Right cardiac atrium (tissue), 5 donors: ENCODE results near the gene MYL6. TPM values are rescaled to one million over a fixed set of nuclear protein-coding genes. Genes with fewer than 3 reads are reported as not detected.
A peak's percentile ranks its signal among the peaks of the same experiment; 100 is the strongest.

Source experiments
- ATAC-seq, 2 donors: fragments of 200-7000 bp; cut with Tn5 transposase; one replicate each; pipeline versions ENCODE4 v1.8.0 to v1.9.1; 2020; ENCODE audit warnings: moderate library complexity in 2 of 2, mild to moderate bottlenecking in 1 of 2
- DNase-seq, 3 donors: peaks; one replicate each; pipeline ENCODE4 v3.0.0-alpha.2; 2020
- H3K27ac ChIP-seq: one replicate; pipeline ENCODE4 v1.5.1; 2013; ENCODE audit warnings: mild to moderate bottlenecking, low read length, control low read depth, moderate library complexity
- H3K27me3 ChIP-seq: one replicate; pipeline ENCODE4 v1.6.1; 2013; ENCODE audit not compliant: control insufficient read depth, insufficient read depth
- H3K4me1 ChIP-seq: one replicate; pipeline ENCODE4 v1.6.1; 2013; ENCODE audit warnings: low read length; ENCODE audit not compliant: control insufficient read depth, insufficient read depth
- H3K4me3 ChIP-seq: one replicate; pipeline ENCODE4 v1.5.1; 2013; ENCODE audit warnings: low read length, control low read depth
- H3K9me3 ChIP-seq: one replicate; pipeline ENCODE4 v1.6.1; 2013; ENCODE audit warnings: low read length; ENCODE audit not compliant: control insufficient read depth
- WGBS: extraction: QIAGEN DNeasy Blood & Tissue Kit; methylation state at CpG from one replicate; pipeline ENCODE4 v1.1.7; 2013; 5-methylcytosine and 5-hydroxymethylcytosine counted together
- intact Hi-C, 4 donors: fragments of 100-400 bp; cut with DNase I; formaldehyde crosslinking; loops; one replicate each; pipeline versions ENCODE4 v1.11.0 to v1.14.0; 2022 to 2023
- polyA plus RNA-seq: library from polyadenylated mRNA; stranded (reverse); fragments of 200-250 nt; gene quantifications from one replicate; pipeline ENCODE4 v1.2.3, GENCODE V29; 2013
- total RNA-seq, 4 donors: library from RNA; stranded (reverse); fragmentation: NEBNext Ultra II Directional; extraction: Animal tissue kit (Norgen Biotek cat#: 25700); gene quantifications; one replicate each; pipeline ENCODE4 v1.2.1, GENCODE V29; 2021
- donor health status: healthy with polysubstance abuse.
- donor health status: DM: no; HTN: yes; CAD: no.
- donor health status: DM: no; HTN: no; CAD: no.
- donor health status: DM: no; HTN: yes; CAD: no; lungs with severe emphysema.
- donor health status: DM: yes; HTN: yes; CAD: no.

Gene MYL6
- total and polyA plus RNA-seq, 5 donors, result 592 to 1,178 (median 868) TPM

GRCh38 chr12:56146492-56147460, 11.4 kb upstream of the MYL6 start:
- no peaks in the 10 kb centered on the region for H3K27me3 ChIP-seq
- peaks cover 6% of the 10 kb centered on the region for H3K4me1 ChIP-seq
- 61% methylated on average over 13 of the region's 13 CpGs for WGBS
- intact Hi-C loops, result no loop called here
- no peak overlapping the region for H3K4me3 ChIP-seq
- peak overlapping the region; percentile 82 for H3K27ac ChIP-seq
- H3K9me3 ChIP-seq, result no peaks in the 10 kb centered on the region
- DNase-seq (peak in 1 of 3 donors; percentile 38), ATAC-seq (peak; percentile 32 to 48)

- ATAC-seq (no peak), DNase-seq (no peak)
- intact Hi-C loops, result no loop called here
- no peaks in the 10 kb centered on the region for H3K9me3 ChIP-seq
- no peaks in the 10 kb centered on the region for H3K27me3 ChIP-seq
- 67% methylated on average over 3 of the region's 3 CpGs for WGBS
- H3K27ac ChIP-seq, result no peak overlapping the region
- H3K4me1 ChIP-seq, result peaks cover 5% of the 10 kb centered on the region
- H3K4me3 ChIP-seq, result no peak overlapping the region
Measured at GRCh38 chr12:56150563-56150962, 7.6 kb upstream of the MYL6 start.

GRCh38 chr12:56151672-56152131, 6.5 kb upstream of the MYL6 start:
- peak in 1 of 3 donors; percentile 63 for DNase-seq
- intact Hi-C loops, result no loop called here
- no peaks in the 10 kb centered on the region for H3K27me3 ChIP-seq
- H3K9me3 ChIP-seq, result no peaks in the 10 kb centered on the region
- peak overlapping the region; percentile 97 for H3K4me3 ChIP-seq
- WGBS, result 10% methylated on average over 12 of the region's 12 CpGs
- ATAC-seq, result peak; percentile 15 to 31
- H3K4me1 ChIP-seq, result peaks cover 5% of the 10 kb centered on the region
- peak overlapping the region; percentile 74 for H3K27ac ChIP-seq

GRCh38 chr12:56152132-56152755, 5.9 kb upstream of the MYL6 start, which contains the start of gene MYL6B:
Gene MYL6B (plus strand): TSS chr12:56152587. CDS start chr12:56153919, 1,332 bp downstream.
- intact Hi-C loops, result no loop called here
- under 1% methylated on average over 37 of the region's 37 CpGs for WGBS
- H3K4me1 ChIP-seq, result peaks cover 5% of the 10 kb centered on the region
- H3K27ac ChIP-seq, result peak within 1 kb of the TSS; percentile 74
- H3K9me3 ChIP-seq, result no peaks in the 10 kb centered on the region
- ATAC-seq, result peak; percentile 96
- DNase-seq, result peak; percentile 95 to 98 (median 97)
- H3K27me3 ChIP-seq, result no peaks in the 10 kb centered on the region
- H3K4me3 ChIP-seq, result peak within 1 kb of the TSS; percentile 97

- intact Hi-C loops, result no loop called here
- ATAC-seq (no peak), DNase-seq (peak in 1 of 3 donors; percentile 49)
- Histone ChIP-seq H3K4me1 (peaks cover 5% of the 10 kb centered on the region), H3K9me3 (no peaks in the 10 kb centered on the region), H3K4me3 (peak overlapping the region; percentile 97), H3K27me3 (no peaks in the 10 kb centered on the region), H3K27ac (peak overlapping the region; percentile 74)
- WGBS, result 11% methylated on average over 8 of the region's 8 CpGs
Measured at GRCh38 chr12:56152756-56153677, 5.1 kb upstream of the MYL6 start.

- ATAC-seq (no peak), DNase-seq (peak in 1 of 3 donors; percentile 64)
- H3K27me3 ChIP-seq, result no peaks in the 10 kb centered on the region
- intact Hi-C loops, result no loop called here
- WGBS, result 72% methylated on average over 5 of the region's 5 CpGs
- H3K9me3 ChIP-seq, result no peaks in the 10 kb centered on the region
- H3K4me3 ChIP-seq, result no peak overlapping the region
- H3K27ac ChIP-seq, result no peak overlapping the region
- H3K4me1 ChIP-seq, result peaks cover 5% of the 10 kb centered on the region
Measured at GRCh38 chr12:56153678-56154065, 4.5 kb upstream of the MYL6 start.

- intact Hi-C loops, result no loop called here
- Histone ChIP-seq H3K4me3 (no peak overlapping the region), H3K9me3 (no peaks in the 10 kb centered on the region), H3K27ac (no peak overlapping the region), H3K4me1 (peaks cover 5% of the 10 kb centered on the region), H3K27me3 (no peaks in the 10 kb centered on the region)
- DNase-seq, result peak in 1 of 3 donors; percentile 10
- no peak for ATAC-seq
- WGBS, result 97% methylated on average over 1 of the region's 1 CpG
Measured at GRCh38 chr12:56154246-56154771, 3.9 kb upstream of the MYL6 start.

- Histone ChIP-seq H3K27ac (no peak overlapping the region), H3K27me3 (no peaks in the 10 kb centered on the region), H3K4me3 (no peak overlapping the region), H3K9me3 (no peaks in the 10 kb centered on the region), H3K4me1 (peaks cover 5% of the 10 kb centered on the region)
- DNase-seq (peak in 1 of 3 donors; percentile 18), ATAC-seq (no peak)
- 88% methylated on average over 5 of the region's 5 CpGs for WGBS
- intact Hi-C loops, result loop anchor here in 1 of 4 donors (5.0 kb wide), 1 partner anchor 38 kb away; the partner anchor contains the start of genes RPL41 and ZC3H10
Measured at GRCh38 chr12:56154818-56155217, 3.3 kb upstream of the MYL6 start.

GRCh38 chr12:56155256-56155845, 2.8 kb upstream of the MYL6 start:
- H3K9me3 ChIP-seq, result no peaks in the 10 kb centered on the region
- intact Hi-C loops, result loop anchor here in 1 of 4 donors (5.0 kb wide), 1 partner anchor 38 kb away; the partner anchor contains the start of genes RPL41 and ZC3H10
- no peak for ATAC-seq

More at GRCh38 chr12:56155256-56155845, 2.8 kb upstream of the MYL6 start:
- WGBS, result 87% methylated on average over 11 of the region's 11 CpGs
- peak in 1 of 3 donors; percentile 25 for DNase-seq
- Histone ChIP-seq H3K27ac (no peak overlapping the region), H3K27me3 (no peaks in the 10 kb centered on the region), H3K4me1 (peaks cover 5% of the 10 kb centered on the region), H3K4me3 (no peak overlapping the region)
